Neural crest cell (in vitro differentiated cells): ENCODE data around the gene TFF2. TPM values are rescaled to one million over a fixed set of nuclear protein-coding genes. Genes with fewer than 3 reads are reported as not detected.

Source experiments
- DNase-seq: peaks from one replicate; pipeline ENCODE4 v3.0.0; 2021; ENCODE audit warnings: low read depth, mixed read lengths, low spot score
- H3K27ac Mint-ChIP-seq: one replicate; pipeline ENCODE4 v1.8.0; 2021; ENCODE audit warnings: mild to moderate bottlenecking, mixed read lengths; ENCODE audit not compliant: unreplicated experiment
- H3K27me3 Mint-ChIP-seq: 2 replicates; pipeline ENCODE4 v1.8.0; 2021; ENCODE audit warnings: low read depth, mild to moderate bottlenecking, mixed read lengths
- H3K36me3 Mint-ChIP-seq: 2 replicates; pipeline ENCODE4 v1.8.0; 2021; ENCODE audit warnings: low read depth, mild to moderate bottlenecking, mixed read lengths
- H3K4me1 Mint-ChIP-seq: 2 replicates; pipeline ENCODE4 v1.8.0; 2021; ENCODE audit warnings: mixed read lengths
- H3K4me3 Mint-ChIP-seq: one replicate; pipeline ENCODE4 v1.8.0; 2021; ENCODE audit warnings: mild to moderate bottlenecking, mixed read lengths
- H3K9me3 Mint-ChIP-seq: 2 replicates; pipeline ENCODE4 v1.8.0; 2021; ENCODE audit warnings: mixed read lengths
- CTCF ChIP-seq: fragments of 200-600 bp; sonication (generic); conservative IDR thresholded peaks from 2 replicates; pipeline ENCODE4 v1.5.0; 2021; ENCODE audit warnings: antibody characterized with exemption, mild to moderate bottlenecking
- total RNA-seq: library from RNA; stranded (reverse); gene quantifications from 2 replicates; pipeline ENCODE4 v1.2.1, GENCODE V29; 2021

Gene TFF2
- total RNA-seq, 1 donor from 2014 or later: not detected

GRCh38 chr21:42391297-42391696 lies 40.5 kb upstream of the TFF2 start:
- Mint-ChIP-seq H3K27me3 (peaks cover 3% of the 10 kb centered on the region), H3K4me1 (peaks cover 26% of the 10 kb centered on the region), H3K9me3 (no peaks in the 10 kb centered on the region), H3K27ac (no peak overlapping the region), H3K4me3 (no peak overlapping the region), H3K36me3 (no peaks in the 10 kb centered on the region)
- no peak for TF ChIP-seq CTCF
- no peak for DNase-seq

GRCh38 chr21:42390696-42391095 lies 39.9 kb upstream of the TFF2 start:
- no peaks in the 10 kb centered on the region for H3K9me3 Mint-ChIP-seq
- no peak for TF ChIP-seq CTCF
- peaks cover 26% of the 10 kb centered on the region for H3K4me1 Mint-ChIP-seq
- H3K27me3 Mint-ChIP-seq: peaks cover 3% of the 10 kb centered on the region
- no peak overlapping the region for H3K27ac Mint-ChIP-seq
- H3K4me3 Mint-ChIP-seq: no peak overlapping the region
- no peaks in the 10 kb centered on the region for H3K36me3 Mint-ChIP-seq
- DNase-seq: no peak

GRCh38 chr21:42390193-42390592 lies 39.4 kb upstream of the TFF2 start:
- Mint-ChIP-seq H3K36me3 (no peaks in the 10 kb centered on the region), H3K4me3 (no peak overlapping the region), H3K4me1 (peaks cover 26% of the 10 kb centered on the region), H3K27ac (no peak overlapping the region), H3K9me3 (no peaks in the 10 kb centered on the region), H3K27me3 (peaks cover 5% of the 10 kb centered on the region)
- no peak for TF ChIP-seq CTCF
- DNase-seq: no peak

- no peak for DNase-seq
- Mint-ChIP-seq H3K27me3 (peaks cover 6% of the 10 kb centered on the region), H3K4me1 (peaks cover 26% of the 10 kb centered on the region), H3K27ac (no peak overlapping the region), H3K4me3 (no peak overlapping the region), H3K9me3 (no peaks in the 10 kb centered on the region), H3K36me3 (no peaks in the 10 kb centered on the region)
- TF ChIP-seq CTCF: no peak
Observed at GRCh38 chr21:42389449-42389835, 38.6 kb upstream of the TFF2 start.

GRCh38 chr21:42388740-42389448 lies 38.1 kb upstream of the TFF2 start:
- H3K4me1 Mint-ChIP-seq: peaks cover 26% of the 10 kb centered on the region
- no peaks in the 10 kb centered on the region for H3K9me3 Mint-ChIP-seq
- H3K36me3 Mint-ChIP-seq: no peaks in the 10 kb centered on the region
- no peak for DNase-seq
- H3K4me3 Mint-ChIP-seq: no peak overlapping the region
- TF ChIP-seq CTCF: no peak
- peak overlapping the region; percentile 54 for H3K27ac Mint-ChIP-seq
- peaks cover 10% of the 10 kb centered on the region for H3K27me3 Mint-ChIP-seq
